Lower leg skin (tissue), 4 donors: ENCODE results near the gene SLC25A33. TPM values are rescaled to one million over a fixed set of nuclear protein-coding genes. Genes with fewer than 3 reads are reported as not detected.

ENCODE experiments used
- DNase-seq, 2 donors: peaks; one replicate each; pipeline ENCODE4 v3.0.0-alpha.2; 2019; ENCODE audit warnings: low spot score in 2 of 2
- H3K4me3 ChIP-seq: fragments of 200-600 bp; sonication (generic); 2 replicates; pipeline ENCODE4 v1.5.1; 2017; ENCODE audit warnings: mild to moderate bottlenecking, low read depth; ENCODE audit not compliant: poor library complexity, severe bottlenecking
- CTCF ChIP-seq, 3 donors: fragments of 450-650 bp; IDR thresholded peaks; one replicate each; pipeline ENCODE4 v1.5.1; 2016; ENCODE audit warnings: antibody characterized with exemption in 3 of 3, mild to moderate bottlenecking in 3 of 3, moderate library complexity in 2 of 3
- POLR2A ChIP-seq, 2 donors: fragments of 450-650 bp; IDR thresholded peaks; one replicate each; pipeline ENCODE4 v1.6.1; 2016 to 2017; ENCODE audit warnings: antibody characterized with exemption in 2 of 2, mild to moderate bottlenecking in 1 of 2, moderate library complexity in 1 of 2
- WGBS, 2 donors: methylation state at CpG; one replicate each; pipeline ENCODE4 v1.1.5; 2018; 5-methylcytosine and 5-hydroxymethylcytosine counted together
- intact Hi-C: fragments of 100-400 bp; cut with DNase I; formaldehyde crosslinking; loops from one replicate; pipeline ENCODE4 v1.15.0; 2023; ENCODE audit warnings: low total_unique reads
- total RNA-seq, 4 donors: library from RNA; depleted of rRNA; stranded (reverse); fragments of >200 nt; gene quantifications; one replicate each; pipeline ENCODE4 v1.1.0, GENCODE V29; 2016

Gene SLC25A33
- total RNA-seq, 4 donors from 2014 or later = 2.2 to 6.9 (median 4.8) TPM

GRCh38 chr1:9589144-9589718 lies 50.0 kb downstream of the SLC25A33 start:
- intact Hi-C loops = loop anchor here (10.0 kb wide), 1 partner anchor 304 kb away; no protein-coding TSS in a partner anchor
- no peak for TF ChIP-seq POLR2A (IDR thresholded peaks at IDR 0.05)
- no peak for TF ChIP-seq CTCF (IDR thresholded peaks at IDR 0.05)
- WGBS, 2 donors = 1% methylated on average over 10 to 35 of the region's 63 CpGs
- no peak for DNase-seq
- H3K4me3 ChIP-seq = peak overlapping the region; percentile 51

- H3K4me3 ChIP-seq = peak overlapping the region; percentile 51
- WGBS, 2 donors = 15 to 21% methylated on average over 6 of the region's 6 CpGs
- intact Hi-C loops = loop anchor here (10.0 kb wide), 1 partner anchor 305 kb away; no protein-coding TSS in a partner anchor
- no peak for TF ChIP-seq CTCF (IDR thresholded peaks at IDR 0.05)
- DNase-seq = no peak
Observed at GRCh38 chr1:9589719-9590157, 50.5 kb downstream of the SLC25A33 start.

GRCh38 chr1:9590201-9590600 lies 50.9 kb downstream of the SLC25A33 start:
- intact Hi-C loops = no loop called here
- WGBS, 2 donors = 70 to 72% methylated on average over 4 to 6 of the region's 7 CpGs
- H3K4me3 ChIP-seq = no peak overlapping the region
- no peak for TF ChIP-seq CTCF (IDR thresholded peaks at IDR 0.05)
- no peak for DNase-seq

GRCh38 chr1:9590945-9591668 lies 51.8 kb downstream of the SLC25A33 start:
- no peak for DNase-seq
- no peak for TF ChIP-seq CTCF (IDR thresholded peaks at IDR 0.05)
- TF ChIP-seq POLR2A (IDR thresholded peaks at IDR 0.05) = no peak
- intact Hi-C loops = no loop called here
- 77 to 82% methylated on average over 19 of the region's 19 CpGs for WGBS, 2 donors
- H3K4me3 ChIP-seq = no peak overlapping the region

GRCh38 chr1:9591669-9592509 lies 52.6 kb downstream of the SLC25A33 start:
- 71 to 76% methylated on average over 20 to 22 of the region's 22 CpGs for WGBS, 2 donors
- no peak for DNase-seq

More at GRCh38 chr1:9591669-9592509, 52.6 kb downstream of the SLC25A33 start:
- no peak for TF ChIP-seq CTCF (IDR thresholded peaks at IDR 0.05)
- TF ChIP-seq POLR2A (IDR thresholded peaks at IDR 0.05) = no peak
- intact Hi-C loops = no loop called here
- H3K4me3 ChIP-seq = no peak overlapping the region
